COLO668 (cell line): ENCODE results near the gene ILF3.

Experiments
- DNase-seq: peaks from one replicate; lab custom pipeline; 2025; ENCODE audit not compliant: unreplicated experiment; lab: John Stamatoyannopoulos, UW

The ILF3 gene

GRCh38 chr19:10694706-10695307 lies 40.7 kb downstream of the ILF3 start:
- no peak for DNase-seq

GRCh38 chr19:10695401-10696398 lies 41.6 kb downstream of the ILF3 start:
- peak; percentile 98 for DNase-seq

DNA sequence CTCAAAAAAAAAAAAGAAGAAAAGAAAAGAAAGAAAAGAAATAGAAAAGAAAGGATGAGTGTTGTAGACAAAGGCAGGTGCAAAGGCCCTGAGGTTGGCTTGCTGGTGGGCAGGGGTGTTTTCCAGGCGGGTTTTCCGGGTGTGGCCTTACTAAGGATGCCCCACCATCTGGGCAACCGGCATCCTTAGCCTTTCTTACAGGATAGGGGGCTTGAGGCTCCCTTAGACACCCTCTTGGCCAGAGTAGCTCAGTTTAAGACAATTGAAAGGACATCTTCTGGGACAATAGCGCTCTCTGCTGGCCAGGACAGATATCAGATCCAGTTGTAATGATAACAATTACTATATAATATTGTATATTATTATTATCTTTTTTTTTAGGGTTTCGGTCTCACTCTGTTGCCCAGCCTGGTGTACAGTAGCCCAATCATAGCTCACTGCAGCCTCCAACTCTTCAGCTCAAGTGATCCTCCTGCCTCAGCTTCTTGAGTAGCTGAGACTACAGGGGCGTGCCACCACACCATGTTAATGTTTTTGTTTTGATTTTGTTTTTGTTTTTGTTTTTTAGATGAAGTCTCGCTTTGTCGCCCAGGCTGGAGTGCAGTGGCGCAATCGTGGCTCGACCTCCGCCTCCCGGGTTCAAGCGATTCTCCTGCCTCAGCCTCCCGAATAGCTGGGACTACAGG lies 45.6 kb downstream of the ILF3 start:
- peak; percentile 65 for DNase-seq

DNA sequence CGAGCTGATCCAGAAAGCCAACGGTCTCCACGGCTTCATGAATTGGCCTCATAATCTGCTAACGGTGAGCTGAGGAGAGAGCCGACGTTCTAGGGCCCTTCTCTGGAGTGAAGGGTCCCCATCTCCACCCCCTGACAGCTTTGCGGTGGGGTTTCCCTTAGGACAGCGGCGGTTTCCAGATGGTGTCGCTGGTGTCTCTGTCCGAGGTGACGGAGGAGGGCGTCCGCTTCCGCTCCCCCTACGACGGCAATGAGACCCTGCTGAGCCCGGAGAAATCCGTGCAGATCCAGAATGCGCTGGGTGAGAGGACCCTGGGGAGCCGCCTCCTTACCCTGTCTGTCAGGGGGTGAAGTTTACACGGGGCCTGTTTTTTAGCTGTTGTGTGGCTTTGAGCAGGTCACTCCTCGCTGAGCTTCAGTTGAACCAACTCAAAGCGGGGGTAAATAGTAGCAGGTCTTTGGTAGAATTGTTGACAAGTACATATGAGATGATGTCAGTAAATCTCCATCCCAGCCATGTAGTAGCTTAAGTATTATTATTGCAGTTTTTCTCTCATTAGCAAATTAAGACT lies 47.9 kb downstream of the ILF3 start:
- peak; percentile 50 for DNase-seq

DNA sequence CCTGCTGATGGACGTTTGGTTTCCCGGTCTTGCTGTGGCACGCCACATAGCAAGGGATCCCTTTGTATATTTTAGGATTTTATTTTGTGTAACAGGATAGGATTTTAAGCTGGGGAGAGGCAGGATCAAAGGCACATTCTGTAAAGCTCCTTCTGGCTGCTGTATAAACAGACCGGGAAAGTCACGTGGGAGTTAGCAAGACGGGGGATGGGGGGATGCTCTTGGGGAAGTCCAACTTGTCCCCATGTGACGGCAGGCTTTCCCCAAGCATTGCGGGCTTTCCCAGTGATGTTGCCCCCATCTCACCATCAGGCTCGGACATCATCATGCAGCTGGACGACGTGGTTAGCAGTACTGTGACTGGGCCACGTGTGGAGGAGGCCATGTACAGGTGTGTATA lies 52.8 kb downstream of the ILF3 start:
- no peak for DNase-seq

- DNase-seq: no peak
Observed at GRCh38 chr19:10707440-10707839, 53.3 kb downstream of the ILF3 start.

- DNase-seq: no peak
Observed at GRCh38 chr19:10708291-10708690, 54.1 kb downstream of the ILF3 start.

DNA sequence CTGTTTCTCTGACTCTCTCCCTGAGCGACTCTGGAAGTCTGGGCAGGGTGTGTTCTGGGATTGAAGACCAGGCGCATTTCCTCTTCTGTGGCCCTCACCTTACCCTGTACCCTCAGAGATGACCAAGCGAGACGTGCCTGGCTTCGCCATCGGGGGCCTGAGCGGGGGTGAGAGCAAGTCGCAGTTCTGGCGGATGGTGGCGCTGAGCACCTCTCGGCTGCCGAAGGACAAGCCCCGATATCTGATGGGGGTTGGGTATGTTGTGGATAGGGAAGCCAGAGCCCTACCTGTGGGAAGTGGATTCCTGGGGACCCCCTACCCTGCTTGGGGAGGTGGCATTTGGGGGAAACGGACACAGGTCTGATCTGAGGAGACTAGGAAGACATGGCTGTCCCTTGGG lies 57.9 kb downstream of the ILF3 start:
- DNase-seq: peak; percentile 64

- DNase-seq: peak; percentile 80
Observed at GRCh38 chr19:10712754-10713153, 58.6 kb downstream of the ILF3 start.

- peak; percentile 89 for DNase-seq
Observed at GRCh38 chr19:10713317-10713716, 59.2 kb downstream of the ILF3 start.

GRCh38 chr19:10717054-10717355 lies 62.9 kb downstream of the ILF3 start:
- DNase-seq: no peak

GRCh38 chr19:10717356-10718204 lies 63.4 kb downstream of the ILF3 start, which contains the start of gene DNM2:
Gene DNM2 (plus strand): TSS chr19:10718079. CDS start chr19:10718243, 164 bp downstream.
- DNase-seq: peak; percentile 97

- DNase-seq: peak; percentile 71
Observed at GRCh38 chr19:10718205-10719196, 64.4 kb downstream of the ILF3 start.

- no peak for DNase-seq
Observed at GRCh38 chr19:10719466-10719961, 65.4 kb downstream of the ILF3 start.

DNA sequence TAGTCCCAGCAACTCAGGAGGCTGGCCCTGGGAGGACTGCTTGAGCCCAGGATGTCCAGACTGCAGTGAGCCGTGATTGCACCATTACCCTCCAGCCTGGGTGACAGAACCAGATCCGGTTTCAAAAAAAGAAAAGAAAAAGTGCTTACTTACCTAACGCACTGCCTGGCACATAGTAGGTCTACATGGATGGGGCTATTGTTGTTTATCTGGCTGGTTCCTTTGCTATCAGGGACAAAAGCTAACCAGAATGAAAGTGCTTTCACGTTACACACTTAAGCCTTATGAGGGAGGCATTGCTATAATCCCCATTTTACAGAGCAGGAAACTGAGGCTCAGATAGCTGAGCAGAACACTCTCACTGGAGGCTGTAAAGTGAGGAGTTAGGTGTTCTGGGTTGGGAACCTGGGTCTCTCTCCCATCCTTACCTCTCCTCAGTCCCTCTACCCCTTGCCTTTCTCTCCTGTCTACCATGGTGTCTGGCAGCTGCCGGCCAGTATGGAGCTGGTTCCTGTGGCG lies 66.5 kb downstream of the ILF3 start:
- no peak for DNase-seq

GRCh38 chr19:10723591-10723990 lies 69.4 kb downstream of the ILF3 start:
- no peak for DNase-seq

- no peak for DNase-seq
Observed at GRCh38 chr19:10724573-10725071, 70.5 kb downstream of the ILF3 start.

- no peak for DNase-seq
Observed at GRCh38 chr19:10725415-10725814, 71.3 kb downstream of the ILF3 start.

DNA sequence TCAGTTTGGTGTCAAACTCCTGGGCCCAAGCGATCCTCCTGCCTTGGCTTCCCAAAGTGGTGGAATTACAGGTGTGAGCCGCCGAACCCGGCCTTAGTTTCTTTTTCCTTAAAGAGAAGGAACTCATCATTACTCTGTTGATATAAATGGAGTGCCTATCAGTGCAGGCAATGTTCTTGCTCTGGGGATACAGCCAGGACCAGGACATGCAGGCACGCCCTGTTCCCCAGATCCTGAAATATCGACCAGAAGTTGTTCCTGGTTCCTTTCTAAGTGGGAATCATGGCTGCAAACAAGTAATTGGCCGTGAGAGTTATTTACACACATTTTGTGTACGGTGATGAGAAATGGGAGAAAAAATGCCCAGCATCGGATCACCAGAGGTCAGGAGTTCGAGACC lies 72.1 kb downstream of the ILF3 start:
- DNase-seq: no peak
